Uterus (tissue), 2 donors: ENCODE measurements around the gene LRIG2.

ENCODE experiments used
- POLR2A ChIP-seq, 2 donors: fragments of 450-650 bp; IDR thresholded peaks; one replicate each; pipeline ENCODE4 v1.6.1; 2016; ENCODE audit warnings: antibody characterized with exemption in 2 of 2, mild to moderate bottlenecking in 1 of 2, moderate library complexity in 1 of 2
- TF ChIP-seq, protein P1 (sequence below), 4 experiments: fragments of 200-600 bp in 2 of 4; fragments of 450-650 bp in 2 of 4; sonication (generic) in 2 of 4; IDR thresholded peaks; one replicate each; pipeline ENCODE4 v1.5.1; 2016 to 2019; ENCODE audit warnings: antibody characterized with exemption in 4 of 4, mild to moderate bottlenecking in 2 of 4, moderate library complexity in 1 of 4

DNA sequence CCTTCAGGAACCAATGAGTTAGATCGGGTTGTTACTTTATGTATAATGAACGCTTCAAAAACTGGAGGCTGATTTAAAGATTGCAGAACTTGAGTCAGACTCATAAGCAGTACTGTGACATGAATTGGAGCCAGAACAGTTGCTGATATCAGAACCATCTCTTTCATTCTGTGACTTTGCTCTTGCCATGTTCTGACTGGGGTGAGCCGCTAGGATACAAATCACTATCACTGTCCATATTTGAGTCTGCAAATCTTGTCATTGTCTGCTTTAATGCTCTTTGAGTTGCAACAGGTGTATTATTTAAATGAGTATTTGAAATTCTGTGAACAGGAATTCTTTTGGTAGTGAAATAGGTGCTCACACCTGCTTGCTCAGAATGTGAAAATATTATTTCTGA is 52.5 kb downstream of the LRIG2 start:
- no peak for TF ChIP-seq POLR2A (IDR thresholded peaks at IDR 0.05)
- TF ChIP-seq, protein P1, sequence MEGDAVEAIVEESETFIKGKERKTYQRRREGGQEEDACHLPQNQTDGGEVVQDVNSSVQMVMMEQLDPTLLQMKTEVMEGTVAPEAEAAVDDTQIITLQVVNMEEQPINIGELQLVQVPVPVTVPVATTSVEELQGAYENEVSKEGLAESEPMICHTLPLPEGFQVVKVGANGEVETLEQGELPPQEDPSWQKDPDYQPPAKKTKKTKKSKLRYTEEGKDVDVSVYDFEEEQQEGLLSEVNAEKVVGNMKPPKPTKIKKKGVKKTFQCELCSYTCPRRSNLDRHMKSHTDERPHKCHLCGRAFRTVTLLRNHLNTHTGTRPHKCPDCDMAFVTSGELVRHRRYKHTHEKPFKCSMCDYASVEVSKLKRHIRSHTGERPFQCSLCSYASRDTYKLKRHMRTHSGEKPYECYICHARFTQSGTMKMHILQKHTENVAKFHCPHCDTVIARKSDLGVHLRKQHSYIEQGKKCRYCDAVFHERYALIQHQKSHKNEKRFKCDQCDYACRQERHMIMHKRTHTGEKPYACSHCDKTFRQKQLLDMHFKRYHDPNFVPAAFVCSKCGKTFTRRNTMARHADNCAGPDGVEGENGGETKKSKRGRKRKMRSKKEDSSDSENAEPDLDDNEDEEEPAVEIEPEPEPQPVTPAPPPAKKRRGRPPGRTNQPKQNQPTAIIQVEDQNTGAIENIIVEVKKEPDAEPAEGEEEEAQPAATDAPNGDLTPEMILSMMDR (IDR thresholded peaks at IDR 0.05): no peak
